Stimulated activated CD8-positive, alpha-beta memory T cell treated with anti-CD3 and anti-CD28 coated beads, Interleukin-7, amount 100 ng/mL, for 24 hours (primary cell): ENCODE data around the gene UCKL1.

Experiments
- DNase-seq: peaks from one replicate; pipeline ENCODE4 v3.0.0-alpha.2; 2020; ENCODE audit warnings: low read depth

UCKL1 gene

DNA sequence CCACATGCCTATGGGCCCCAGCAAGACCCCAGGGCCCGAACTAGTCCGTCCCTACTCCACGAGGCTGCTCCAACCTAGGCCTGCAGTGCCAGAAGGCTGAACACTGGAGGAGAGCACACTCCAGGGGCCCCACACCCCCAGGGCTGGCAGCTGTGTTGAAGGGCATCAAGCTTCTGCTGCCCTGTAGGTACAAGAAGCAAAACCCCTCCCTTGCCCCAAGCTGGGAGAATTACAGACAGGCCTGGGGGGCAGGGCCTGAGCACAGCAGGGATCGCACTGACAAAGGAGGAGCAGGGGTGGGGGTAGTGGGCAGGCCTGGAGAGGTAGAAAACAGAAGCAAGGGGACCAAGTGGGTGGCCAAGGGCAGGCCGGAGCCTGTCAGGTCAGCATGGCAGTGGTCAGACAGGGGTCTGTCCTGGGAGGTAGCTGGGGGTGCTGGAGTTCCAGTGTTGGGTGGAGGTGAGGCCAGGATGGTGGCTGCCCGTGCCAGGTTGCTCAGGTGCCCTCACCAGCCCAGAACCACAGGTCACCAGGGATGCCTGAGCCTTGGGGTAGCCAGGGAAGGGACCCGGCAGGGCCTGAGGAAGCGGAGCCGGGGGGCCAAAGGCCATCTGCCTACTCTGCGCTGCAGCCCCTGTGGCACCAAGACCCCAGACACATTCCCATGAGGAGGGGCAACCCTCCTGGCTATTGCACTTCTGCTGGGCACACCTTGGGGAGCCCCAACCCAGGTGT lies 2.9 kb upstream of the UCKL1 start:
- DNase-seq = no peak

DNA sequence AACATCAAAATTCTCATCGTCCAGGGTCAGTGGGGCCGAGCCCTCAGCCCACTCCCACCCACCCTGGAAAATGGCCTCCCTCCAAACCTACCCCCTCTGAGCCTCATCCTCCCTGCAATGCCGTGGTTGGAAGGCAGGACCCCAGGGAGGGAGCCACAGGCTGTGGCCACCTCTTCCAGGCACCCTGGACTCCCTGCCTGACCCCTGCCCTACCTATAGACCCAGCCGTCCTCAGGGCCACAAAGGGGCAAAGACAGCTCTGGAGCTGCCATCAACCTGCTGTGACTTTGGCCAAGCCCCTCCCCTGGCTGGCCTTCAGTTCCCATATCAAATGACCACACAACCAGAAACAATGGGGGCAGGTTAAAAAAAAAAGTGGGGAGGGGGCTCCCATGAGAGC lies 2.3 kb upstream of the UCKL1 start:
- DNase-seq = no peak

DNA sequence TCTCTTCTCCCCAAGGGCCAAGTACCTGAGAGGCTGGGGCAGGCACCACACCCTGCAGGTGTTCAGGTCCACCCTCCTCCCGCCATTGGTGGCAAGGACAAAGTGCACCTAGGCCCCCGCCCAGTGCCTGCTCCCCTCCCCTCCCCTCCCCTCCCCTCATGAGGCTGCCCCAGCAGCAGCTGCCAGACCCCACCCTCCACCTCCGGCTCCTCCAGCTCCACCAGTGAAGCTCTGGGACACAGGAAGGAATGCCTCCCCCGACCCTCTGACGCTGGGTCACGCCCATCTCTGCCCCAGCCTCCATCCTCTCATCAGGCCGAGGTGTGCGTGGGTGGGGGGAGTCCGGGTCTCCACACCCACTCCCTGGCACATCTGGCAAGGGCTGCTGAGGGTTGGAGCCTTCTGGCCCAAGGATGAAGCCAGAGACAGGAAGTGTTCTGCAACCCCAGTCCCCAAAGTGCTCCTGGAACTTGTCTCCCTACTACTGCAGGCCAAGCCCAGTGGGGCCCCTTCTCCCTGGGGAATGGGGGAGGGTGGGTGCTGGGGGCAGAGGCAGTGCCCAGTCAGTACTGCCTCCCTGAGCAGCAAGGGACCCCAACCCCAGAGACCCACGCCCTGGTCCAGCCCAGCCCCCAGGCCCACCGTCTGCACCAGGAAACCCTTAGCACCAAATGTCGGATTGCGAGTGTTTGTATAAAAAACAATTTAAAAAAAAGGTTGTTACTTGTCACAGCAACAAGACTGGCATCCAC lies 1.6 kb upstream of the UCKL1 start:
- no peak for DNase-seq

DNA sequence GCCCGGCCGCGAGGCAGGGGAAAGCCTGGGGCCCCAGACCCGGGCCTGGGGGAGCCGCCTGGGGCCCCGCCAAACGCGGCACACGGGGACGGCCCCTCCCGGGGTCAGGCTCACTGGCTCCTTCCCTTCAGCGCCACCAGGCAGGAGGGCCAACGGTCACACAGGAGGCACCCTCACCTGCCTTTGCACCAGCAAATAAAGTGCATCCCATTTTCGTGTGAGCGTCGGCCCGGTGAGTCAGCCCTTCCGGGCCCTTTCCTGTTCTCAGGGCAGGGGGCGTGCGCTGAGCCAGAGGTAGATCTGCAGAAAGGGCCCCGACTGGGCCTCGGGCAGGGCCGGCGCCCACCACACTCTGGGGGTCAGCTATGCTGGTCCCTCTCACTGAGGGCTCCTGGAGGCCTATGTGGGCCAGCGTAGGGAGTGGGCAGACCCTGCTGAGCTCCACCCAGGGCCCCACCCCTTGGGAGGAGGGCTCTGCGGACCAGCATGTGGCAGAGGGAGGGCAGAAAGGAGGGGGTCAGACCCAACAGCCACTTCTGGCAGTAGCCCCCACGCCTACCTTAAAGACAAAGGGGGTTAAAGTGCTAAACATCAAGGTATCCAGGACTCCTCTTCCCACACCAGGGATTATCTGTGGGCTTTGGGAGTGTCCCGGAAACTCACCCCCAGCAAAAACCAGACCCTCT lies 931 bp upstream of the UCKL1 start:
- no peak for DNase-seq

DNA sequence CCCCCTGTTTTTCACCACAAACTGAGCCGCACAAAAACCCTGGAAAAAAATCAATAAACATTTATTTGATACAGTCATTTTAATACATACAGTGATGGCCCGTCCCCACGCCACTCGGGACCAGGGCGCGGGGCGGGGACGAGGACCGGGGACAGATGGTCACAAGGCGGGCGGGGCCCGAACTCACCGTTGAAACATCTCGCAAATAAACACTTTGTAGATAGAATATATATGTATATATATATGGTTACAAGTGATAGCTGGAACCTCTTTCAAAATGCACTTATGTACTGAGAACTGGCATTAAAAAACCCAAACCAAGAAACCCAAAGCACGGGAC lies 418 bp upstream of the UCKL1 start:
- DNase-seq = no peak

DNA sequence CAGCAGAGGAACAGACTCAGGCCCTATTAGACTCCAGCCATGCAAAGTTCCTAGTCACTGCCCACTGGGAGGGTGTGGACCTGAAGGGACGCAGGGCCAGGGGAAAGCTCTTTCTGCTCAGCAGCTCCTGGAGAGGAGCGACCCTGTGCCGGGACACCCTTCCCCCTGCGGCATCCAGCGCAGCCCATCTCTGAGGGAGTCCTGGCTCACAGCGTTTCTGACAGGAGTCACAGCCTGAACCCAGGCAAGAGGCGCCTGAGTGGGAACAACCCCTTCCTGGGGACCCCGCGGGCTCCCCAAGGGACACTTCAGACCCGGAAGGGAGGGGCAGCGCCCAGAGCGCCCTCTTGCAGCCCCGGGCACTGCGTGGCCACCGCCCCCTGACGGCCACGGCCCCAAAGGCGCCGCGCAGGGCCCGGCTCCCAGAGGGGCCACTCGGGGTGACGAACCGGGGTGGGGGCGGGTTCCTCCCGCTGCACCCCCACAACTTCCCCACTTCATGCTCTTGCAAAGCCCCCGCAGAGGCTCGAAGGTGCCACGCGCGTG lies 862 bp downstream of the UCKL1 start:
- DNase-seq = no peak

DNA sequence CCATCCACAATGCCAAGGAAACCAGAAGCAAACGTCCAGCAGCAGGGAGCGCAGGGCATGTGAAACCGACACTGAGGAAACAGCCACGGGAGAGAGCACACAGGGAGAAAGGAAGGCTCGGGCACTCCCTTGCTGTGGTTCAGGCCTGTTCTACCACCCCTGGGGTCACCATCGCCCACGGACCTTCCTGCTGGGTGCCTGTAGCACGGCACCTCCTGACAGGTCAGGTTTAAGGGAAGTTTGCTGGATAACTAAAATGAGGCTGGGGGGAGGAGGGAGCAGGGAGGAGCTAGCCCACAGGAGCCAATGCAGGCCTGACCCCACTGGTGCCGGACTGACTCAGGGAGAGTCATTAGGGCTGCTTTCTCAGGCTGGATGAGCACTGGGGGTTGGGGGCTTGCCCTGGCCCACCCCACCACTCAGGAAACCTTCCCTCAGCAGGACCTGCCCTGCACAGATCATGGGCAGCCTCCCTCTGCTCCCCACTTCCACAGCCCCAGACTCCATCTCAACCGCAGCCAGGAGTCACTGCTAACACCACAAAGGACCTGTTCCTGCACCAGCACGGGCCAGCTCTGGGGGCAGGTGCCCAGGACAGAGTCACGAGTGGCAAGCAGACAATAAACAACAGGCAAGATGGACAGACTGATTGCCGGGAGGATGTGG lies 2.3 kb downstream of the UCKL1 start:
- no peak for DNase-seq

DNA sequence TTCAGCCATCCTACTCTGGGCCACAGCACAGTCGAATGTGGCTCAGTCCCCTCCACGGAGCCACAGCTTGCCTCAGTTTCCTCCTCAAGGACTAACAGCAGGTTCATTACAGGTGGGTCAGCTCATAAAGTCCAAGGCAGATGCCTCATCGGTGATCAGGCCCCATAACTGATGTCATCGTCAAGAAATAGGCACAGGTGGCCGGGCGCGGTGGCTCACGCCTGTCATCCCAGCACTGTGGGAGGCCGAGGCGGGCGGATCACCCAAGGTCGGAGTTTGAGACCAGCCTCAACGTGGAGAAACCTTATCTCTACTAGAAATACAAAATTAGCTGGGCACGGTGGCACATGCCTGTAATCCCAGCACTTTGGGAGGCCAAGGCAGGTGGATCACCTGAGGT lies 3.4 kb downstream of the UCKL1 start:
- no peak for DNase-seq

DNA sequence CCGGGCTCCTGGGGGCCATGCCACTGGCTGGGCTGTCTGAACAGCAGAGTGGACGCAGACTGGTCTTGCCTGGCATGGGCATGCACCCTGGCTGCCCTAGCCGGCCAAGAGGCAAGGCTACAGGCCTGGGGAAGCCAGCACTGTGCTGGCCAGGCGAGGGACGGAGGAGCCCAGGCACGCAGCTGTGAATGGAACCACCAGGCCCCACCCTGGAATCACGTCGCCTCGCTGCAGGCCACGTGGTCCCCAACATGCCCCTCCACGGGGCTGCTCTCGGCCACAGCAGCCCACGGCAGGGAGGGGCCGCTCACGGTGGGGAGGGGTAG lies 4.0 kb downstream of the UCKL1 start:
- DNase-seq = no peak

DNA sequence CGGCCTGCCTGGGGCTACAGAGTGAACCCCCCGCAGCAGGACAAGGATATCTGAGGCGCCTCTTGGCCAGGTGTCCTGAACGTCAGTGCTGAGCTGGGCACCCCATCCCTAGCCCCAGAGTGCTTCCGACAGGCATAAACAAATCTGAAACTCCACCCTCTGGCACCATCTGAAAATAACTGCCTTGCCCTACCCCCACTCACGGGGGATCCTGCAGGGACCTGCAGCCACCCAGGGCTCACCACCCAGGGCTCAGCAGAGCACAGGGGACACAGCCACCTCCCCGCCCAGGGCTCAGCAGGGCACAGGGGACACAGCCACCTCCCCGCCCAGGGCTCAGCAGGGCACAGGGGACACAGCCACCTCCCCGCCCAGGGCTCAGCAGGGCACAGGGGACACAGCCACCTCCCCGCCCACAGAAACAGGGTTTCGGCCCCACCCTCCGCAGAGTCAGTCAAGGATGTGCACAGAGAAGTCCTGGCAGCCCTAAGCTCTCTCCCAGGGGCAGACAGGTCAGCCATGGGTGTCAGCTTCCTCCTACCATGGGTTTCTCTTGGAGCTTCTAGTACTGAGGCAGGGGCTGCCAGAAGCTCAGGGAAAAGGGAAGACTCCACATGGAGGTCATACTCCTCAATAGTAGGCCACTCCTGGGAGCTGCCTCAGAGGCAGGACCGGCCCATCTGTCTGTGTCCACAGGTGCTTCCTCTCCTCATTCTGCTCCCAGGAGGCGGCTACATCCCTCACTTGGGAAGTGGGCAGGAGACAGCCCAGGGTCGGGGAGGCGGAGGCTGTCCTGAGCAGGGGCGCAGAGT lies 4.6 kb downstream of the UCKL1 start:
- DNase-seq = no peak

DNA sequence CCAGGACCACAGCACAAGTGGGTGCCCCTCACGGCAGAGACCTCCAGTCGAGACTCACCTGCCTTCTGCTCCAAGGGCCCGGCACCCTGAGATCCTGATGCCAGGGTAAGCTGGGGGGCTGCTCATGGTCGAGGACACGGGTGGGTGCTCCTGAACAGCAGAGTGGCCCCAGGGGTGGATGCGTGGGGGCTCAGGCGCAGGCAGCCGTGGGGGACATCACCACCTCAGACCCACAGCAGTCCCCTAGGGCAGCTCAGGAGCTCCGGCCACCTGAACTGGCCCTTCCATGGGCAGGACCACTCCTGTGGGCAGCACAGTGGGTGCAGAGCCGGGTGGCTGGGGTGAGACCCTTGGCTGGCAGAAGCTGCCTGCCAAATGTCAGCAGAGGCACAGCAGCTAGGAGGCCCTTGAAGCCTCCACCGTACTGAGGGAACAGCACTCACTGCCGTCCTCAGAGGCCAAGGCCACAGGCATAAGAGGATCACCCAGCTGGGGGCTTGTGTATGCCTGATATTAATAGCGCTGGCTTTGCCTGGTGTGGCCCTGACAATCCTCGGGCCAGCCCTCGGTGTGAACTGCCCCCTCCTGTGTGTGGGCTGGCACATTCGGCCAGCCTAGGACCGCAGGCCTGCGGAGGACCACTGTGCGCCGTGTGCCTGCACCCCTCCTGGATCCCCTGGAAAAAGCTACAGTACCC lies 5.4 kb downstream of the UCKL1 start:
- no peak for DNase-seq

DNA sequence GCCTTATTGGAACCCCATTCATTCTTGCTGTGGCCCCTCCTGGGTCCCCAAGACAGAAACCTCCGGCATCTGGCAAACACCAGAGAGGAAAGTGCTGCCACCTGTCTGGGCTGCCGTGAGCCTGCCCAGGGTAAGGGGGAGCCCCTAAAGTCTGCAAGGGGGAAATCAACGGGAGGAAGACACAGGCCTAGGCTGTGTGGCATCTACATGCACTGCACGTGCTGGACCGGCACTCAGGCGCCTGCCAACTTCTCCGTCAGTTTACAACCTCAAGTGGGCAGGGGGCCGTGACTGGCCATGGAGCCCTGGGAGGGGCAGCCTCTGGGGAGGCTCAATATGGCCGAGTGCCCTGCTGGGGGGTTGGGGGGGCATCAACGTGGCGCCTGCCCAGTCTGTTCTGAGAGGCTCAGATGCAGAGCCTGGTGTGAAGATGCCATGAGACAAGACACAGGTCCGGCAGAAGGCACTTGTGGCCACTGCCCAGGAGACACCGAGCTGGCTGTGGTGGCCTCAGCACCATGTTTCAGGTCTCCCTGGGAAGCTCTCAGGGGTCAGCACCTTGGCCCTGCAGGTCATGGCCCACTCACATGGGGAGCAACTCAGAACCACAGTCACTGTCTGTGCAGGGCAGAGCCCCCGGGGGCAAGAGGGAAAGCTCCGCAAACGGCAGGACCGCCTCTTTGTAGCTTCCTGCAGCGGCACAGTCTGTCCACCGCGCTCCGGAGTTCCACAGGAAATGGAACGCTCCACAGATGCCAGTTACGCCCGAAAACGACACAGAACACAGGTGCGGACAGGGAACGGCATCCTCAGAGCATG lies 8.4 kb downstream of the UCKL1 start:
- no peak for DNase-seq

DNA sequence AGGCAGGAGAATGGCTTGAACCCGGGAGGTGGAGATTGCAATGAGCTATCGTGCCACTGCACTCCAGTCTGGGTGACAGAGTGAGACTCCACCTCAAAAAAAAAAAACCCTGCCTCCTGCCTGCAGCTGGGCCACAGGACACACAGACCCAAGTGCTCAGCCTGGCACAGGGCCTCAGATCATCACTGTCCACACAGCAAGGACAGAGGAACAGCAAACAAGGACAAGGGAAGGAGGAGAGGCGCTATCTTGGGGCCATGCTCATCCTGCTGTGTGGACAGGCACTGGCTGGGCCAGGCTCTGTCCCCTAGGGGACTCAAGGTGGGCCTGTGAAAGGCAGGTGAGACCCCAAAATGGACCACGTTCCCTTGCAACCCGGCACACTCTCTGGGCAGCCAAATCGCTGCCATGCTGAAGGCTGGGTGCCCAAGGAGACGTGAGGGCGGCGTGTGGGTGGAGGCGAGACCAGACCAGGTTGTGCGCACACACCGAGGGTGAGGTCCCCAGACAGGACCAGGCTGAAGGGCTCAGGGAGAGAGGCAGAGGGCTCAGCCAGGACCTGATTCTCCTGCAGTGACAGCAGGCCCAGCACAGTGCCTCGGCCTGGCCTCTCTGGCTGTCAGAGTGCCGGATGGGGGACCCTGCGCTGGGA lies 9.1 kb downstream of the UCKL1 start:
- DNase-seq = no peak

DNA sequence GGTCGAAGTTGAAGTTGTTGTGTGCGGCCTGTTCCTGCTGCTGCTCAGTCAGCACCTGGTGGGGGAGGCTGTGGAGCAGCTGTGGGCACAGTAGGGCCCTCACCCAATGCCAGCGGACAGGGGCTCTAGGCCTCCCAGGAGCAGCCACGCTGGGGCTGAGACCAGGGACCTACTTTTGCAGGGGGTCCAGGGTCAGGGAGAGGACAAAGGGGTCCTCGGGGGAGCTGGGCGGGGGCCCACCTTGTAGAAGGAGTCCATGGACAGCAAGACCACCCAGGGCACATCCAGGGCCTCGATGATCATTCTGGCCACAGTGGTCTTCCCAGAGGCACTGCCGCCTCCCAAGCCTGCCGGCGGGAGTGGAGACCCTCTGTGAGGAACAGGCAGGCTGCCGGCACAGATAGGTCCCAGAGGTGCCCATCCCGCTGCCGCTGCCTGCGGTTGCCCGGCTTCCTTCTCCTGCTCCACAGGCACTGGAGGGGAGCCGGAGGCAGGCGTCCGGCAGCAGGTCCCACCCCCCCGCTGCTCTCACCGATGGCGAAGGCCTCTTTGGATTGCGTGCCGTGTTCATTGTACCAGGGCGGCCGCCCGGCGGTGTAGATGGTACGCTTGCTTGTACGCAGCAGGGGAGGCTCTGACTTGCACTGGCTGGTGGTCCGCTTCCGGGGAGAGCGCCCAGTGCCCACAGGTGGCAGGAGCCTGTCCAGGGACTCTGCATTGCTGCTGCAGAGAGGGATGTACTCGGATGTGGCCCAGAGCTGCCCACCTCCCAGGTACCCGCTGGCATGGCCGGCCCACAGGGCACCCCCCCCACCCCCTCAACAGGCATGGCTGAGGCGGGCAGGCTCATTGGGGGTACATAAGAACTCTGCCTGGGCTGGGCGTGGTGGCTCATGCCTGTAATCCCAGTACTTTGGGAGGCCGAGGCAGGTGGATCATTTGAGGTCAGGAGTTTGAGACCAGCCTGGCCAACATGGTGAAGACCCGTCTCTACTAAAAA lies 10.0 kb downstream of the UCKL1 start:
- DNase-seq = no peak

DNA sequence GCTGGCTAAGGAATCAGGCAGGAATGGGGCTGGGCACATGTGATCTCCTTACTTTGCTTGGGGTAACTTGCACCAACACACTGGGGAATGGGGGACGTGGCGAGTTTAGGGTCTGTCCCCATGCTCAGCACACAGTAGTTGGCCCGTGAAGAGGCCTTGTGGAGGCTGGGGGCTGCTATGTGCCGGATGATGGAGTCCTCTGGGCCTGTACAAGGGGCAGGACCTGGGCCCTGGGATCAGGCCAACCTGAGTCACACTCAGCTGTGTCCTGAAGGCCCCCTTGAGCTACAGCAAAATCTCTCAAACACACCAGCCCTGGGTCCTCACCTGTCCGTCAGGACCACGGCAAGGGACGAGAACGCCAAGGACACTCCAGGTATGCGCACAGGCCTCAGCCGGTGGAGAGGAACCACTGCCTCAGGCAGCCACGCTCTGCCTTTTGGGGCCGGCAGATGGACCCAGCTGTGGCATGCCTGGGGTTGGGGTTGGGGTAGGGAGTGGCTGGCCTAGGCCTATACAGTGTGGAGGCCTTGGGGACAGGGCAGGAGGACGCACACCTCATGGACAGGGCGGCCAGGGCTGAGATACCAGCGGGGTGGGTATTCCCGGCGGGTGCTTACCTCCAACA lies 11.1 kb downstream of the UCKL1 start:
- DNase-seq = no peak

DNA sequence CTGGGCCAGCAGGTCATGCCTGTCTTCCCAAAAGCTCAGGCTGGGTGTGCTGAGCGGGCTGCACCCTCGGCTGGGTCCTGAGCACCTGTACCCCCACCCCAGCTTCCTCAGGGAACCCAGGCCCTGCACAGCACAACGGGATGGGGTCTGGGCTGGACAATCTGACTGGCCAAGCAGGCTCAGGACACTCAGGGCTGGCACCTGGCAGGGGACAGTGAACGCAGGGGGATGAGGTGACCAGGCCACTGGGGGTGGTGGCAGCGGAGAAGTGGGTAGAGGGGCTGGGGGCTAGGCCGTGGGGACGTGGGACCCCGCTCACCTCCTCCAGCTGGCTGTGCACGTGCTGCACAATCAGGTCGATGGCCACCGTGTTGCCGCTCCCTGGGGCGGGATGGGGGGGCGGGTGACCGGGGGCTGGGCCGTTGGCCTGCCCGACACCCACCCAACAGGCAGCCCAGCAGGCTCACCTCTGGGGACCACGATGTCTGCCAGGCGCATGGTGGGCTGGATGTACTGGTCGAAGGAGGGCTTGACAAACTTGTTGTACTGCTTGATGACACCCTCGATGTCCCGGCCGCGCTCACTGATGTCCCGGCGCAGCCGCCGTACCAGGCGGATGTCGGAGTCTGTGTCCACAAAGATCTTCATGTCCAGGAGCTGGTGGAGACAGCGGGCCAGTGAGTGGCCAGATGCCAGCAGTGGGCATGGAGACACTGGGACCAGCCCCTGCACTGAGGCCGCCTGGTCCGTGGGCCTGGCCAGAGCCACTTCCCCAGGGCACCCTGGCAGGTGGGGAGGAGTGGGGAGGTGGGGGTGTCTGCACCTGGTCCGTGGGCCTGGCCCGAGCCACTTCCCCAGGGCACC lies 11.9 kb downstream of the UCKL1 start:
- DNase-seq = no peak

DNA sequence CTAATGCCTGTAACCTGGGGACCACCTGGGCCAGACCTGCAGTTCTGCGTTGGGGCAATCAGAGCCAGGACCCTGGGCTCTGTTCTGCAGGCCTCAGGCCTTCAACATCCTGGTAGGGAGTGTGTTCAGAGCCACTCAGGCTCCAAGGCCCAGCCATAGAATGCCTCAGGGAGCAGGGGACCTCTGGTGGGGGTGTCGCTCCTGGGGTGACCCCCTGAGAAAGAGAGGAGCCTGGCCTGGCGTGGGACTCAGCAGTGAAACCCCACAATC lies 12.5 kb downstream of the UCKL1 start:
- DNase-seq = no peak
